HepG2 (cell line): ENCODE data around the gene SATB2. TPM values are rescaled to one million over a fixed set of nuclear protein-coding genes. Genes with fewer than 3 reads are reported as not detected.

ENCODE experiments used
- ATAC-seq: fragments of 200-7000 bp; cut with Tn5 transposase; 3 replicates; pipeline ENCODE4 v1.9.1; 2020; ENCODE audit warnings: mild to moderate bottlenecking, moderate library complexity
- BruUV-seq: library from RNA; stranded (reverse); fragments of 400-500 nt; replicated peaks from 2 replicates; lab custom pipeline; 2021; lab: Mats Ljungman, UMichigan
- CTCF ChIA-PET: fragments of 300-600 bp; formaldehyde crosslinking; extraction: SDS; loops from one replicate; lab custom pipeline; 2021; ENCODE audit warnings: low total read pairs, inconsistent platforms, low intra/inter-chr PET ratio; lab: Yijun Ruan, JAX
- POLR2A ChIA-PET: fragments of 350-600 bp; sonication (Branson Sonifier 250); formaldehyde crosslinking; loops from one replicate; lab custom pipeline; 2020; ENCODE audit warnings: antibody characterized with exemption, inconsistent platforms; lab: Yijun Ruan, JAX
- DNase-seq: peaks from one replicate; pipeline ENCODE4 v3.0.0-alpha.2; 2015; ENCODE audit warnings: low spot score
- FAIRE-seq: peaks from 3 replicates; lab custom pipeline; 2011; peaks lifted over from hg19 to GRCh38; lab: Jason Lieb, UNC
- H2AFZ ChIP-seq: one replicate; pipeline ENCODE4 v1.6.1; 2011; ENCODE audit warnings: low read length, inconsistent platforms
- H3K27ac ChIP-seq: fragments of 300-600 bp; 3 replicates; pipeline ENCODE4 v1.8.0; 2011; ENCODE audit warnings: mixed run types, mild to moderate bottlenecking, mixed read lengths, low read length, inconsistent platforms; ENCODE audit not compliant: insufficient read depth; ENCODE audit errors: extremely low read length
- H3K27me3 ChIP-seq, 2 experiments: fragments of 200-600 bp in 1 of 2; 2 replicates in 1 of 2; 3 replicates in 1 of 2; pipeline versions ENCODE4 v1.6.0 to v1.8.0; 2011; ENCODE audit warnings: low read length in 2 of 2, mild to moderate bottlenecking in 2 of 2, moderate library complexity in 2 of 2, inconsistent platforms in 1 of 2; ENCODE audit not compliant: insufficient read depth in 2 of 2, control insufficient read depth in 1 of 2
- H3K36me3 ChIP-seq, 2 experiments: fragments of 200-600 bp in 1 of 2; replicated peaks in 1 of 2; 2 replicates in 1 of 2; 3 replicates in 1 of 2; pipeline versions ENCODE4 v1.5.1 to v1.8.0; 2011; ENCODE audit warnings: low read length in 2 of 2, inconsistent platforms in 1 of 2; ENCODE audit not compliant: insufficient read depth in 2 of 2, control insufficient read depth in 1 of 2
- H3K4me1 ChIP-seq: 2 replicates; pipeline ENCODE4 v1.5.1; 2012; ENCODE audit warnings: low read length, inconsistent platforms; ENCODE audit not compliant: insufficient read depth
- H3K4me2 ChIP-seq: 2 replicates; pipeline ENCODE4 v1.6.0; 2011; ENCODE audit warnings: low read depth, low read length, inconsistent platforms
- H3K4me3 ChIP-seq, 3 experiments: fragments of 200-600 bp in 1 of 3; sonication (generic), shearing (Covaris generic) in 1 of 3; replicated peaks in 1 of 3; 2 replicates each; pipeline ENCODE4 v1.5.1; 2011 to 2016; ENCODE audit warnings: low read length in 3 of 3, inconsistent platforms in 2 of 3, low read depth in 2 of 3, mild to moderate bottlenecking in 2 of 3, control low read depth in 1 of 3, mixed read lengths in 1 of 3; ENCODE audit not compliant: insufficient read depth in 1 of 3
- H3K79me2 ChIP-seq: one replicate; pipeline ENCODE4 v1.6.1; 2011; ENCODE audit warnings: low read length, inconsistent platforms; ENCODE audit not compliant: insufficient read depth
- H3K9ac ChIP-seq: 2 replicates; pipeline ENCODE4 v1.6.0; 2011; ENCODE audit warnings: mild to moderate bottlenecking, low read depth, low read length, inconsistent platforms; ENCODE audit not compliant: insufficient read depth
- H3K9me3 ChIP-seq: 2 replicates; pipeline ENCODE4 v1.5.1; 2012; ENCODE audit warnings: mild to moderate bottlenecking, low read length
- H4K20me1 ChIP-seq: 2 replicates; pipeline ENCODE4 v1.6.0; 2011; ENCODE audit warnings: inconsistent platforms, mild to moderate bottlenecking, low read length, moderate library complexity; ENCODE audit not compliant: insufficient read depth
- ATF5 ChIP-seq: sonication (generic); formaldehyde crosslinking; IDR thresholded peaks from 2 replicates; pipeline ENCODE4 v1.4.0; 2020; ENCODE audit warnings: mild to moderate bottlenecking, low read depth, missing genetic modification reagents
- GZF1 ChIP-seq: sonication (generic); formaldehyde crosslinking; IDR thresholded peaks from 2 replicates; pipeline ENCODE4 v1.5.1; 2020; ENCODE audit warnings: mild to moderate bottlenecking, missing genetic modification reagents
- NAIF1 ChIP-seq: sonication (generic); formaldehyde crosslinking; IDR thresholded peaks from 2 replicates; pipeline ENCODE4 v1.5.0; 2020; ENCODE audit warnings: mild to moderate bottlenecking, missing genetic modification reagents, borderline replicate concordance
- TSC22D2 ChIP-seq: sonication (generic); formaldehyde crosslinking; IDR thresholded peaks from 2 replicates; pipeline ENCODE4 v1.5.1; 2020; ENCODE audit warnings: missing genetic modification reagents, mild to moderate bottlenecking, borderline replicate concordance
- ZFAT ChIP-seq: sonication (generic); formaldehyde crosslinking; conservative IDR thresholded peaks from 2 replicates; pipeline ENCODE4 v1.8.1; 2023; ENCODE audit warnings: missing genetic modification reagents, inconsistent platforms
- ZFP91 ChIP-seq: sonication (generic); formaldehyde crosslinking; IDR thresholded peaks from 2 replicates; pipeline ENCODE4 v1.9.0; 2022; ENCODE audit warnings: missing genetic modification reagents, mild to moderate bottlenecking, borderline replicate concordance
- ZKSCAN5 ChIP-seq: sonication (generic); formaldehyde crosslinking; IDR thresholded peaks from 2 replicates; pipeline ENCODE4 v1.5.1; 2020; ENCODE audit warnings: mild to moderate bottlenecking, missing genetic modification reagents
- ZNF773 ChIP-seq: sonication (generic); formaldehyde crosslinking; IDR thresholded peaks from 2 replicates; pipeline ENCODE4 v1.4.0; 2020; ENCODE audit warnings: missing genetic modification reagents, borderline replicate concordance
- ZNF775 ChIP-seq: sonication (generic); formaldehyde crosslinking; IDR thresholded peaks from 2 replicates; pipeline ENCODE4 v1.4.0; 2020; ENCODE audit warnings: missing genetic modification reagents, mild to moderate bottlenecking, moderate library complexity, borderline replicate concordance
- WGBS: methylation state at CpG from one replicate; pipeline ENCODE4 v1.1.6; 2017; ENCODE audit warnings: low lambda C conversion rate; 5-methylcytosine and 5-hydroxymethylcytosine counted together
- in situ Hi-C: cut with HindIII; loops from 2 replicates; pipeline ENCODE4 v1.10.0; 2017; ENCODE audit warnings: low pct_unique_long_range_greater_than_20kb; ENCODE audit not compliant: extremely low pct_ligation_motif_present
- intact Hi-C: fragments of 100-400 bp; cut with micrococcal nuclease; formaldehyde crosslinking; loops from one replicate; pipeline ENCODE4 v1.10.0; 2022; ENCODE audit not compliant: unreplicated experiment
- polyA plus RNA-seq, 8 experiments: library from polyadenylated mRNA; depleted of rRNA in 3 of 8; stranded (reverse) in 7 of 8; unstranded in 1 of 8; fragments of >200 nt; fragmentation: Illumina TruSeq in 4 of 8; extraction: Trizol in 4 of 8; gene quantifications; 2 replicates each; pipeline versions ENCODE4 v1.2.1 to v1.2.3, GENCODE V29; 2011 to 2016; ENCODE audit warnings: low read depth in 4 of 8, missing spikeins in 1 of 8, mixed read lengths in 1 of 8; ENCODE audit not compliant: insufficient read depth in 1 of 8
- total RNA-seq, 5 experiments: library from RNA; depleted of rRNA; stranded (reverse); fragments of >200 nt; fragmentation: Illumina TruSeq; extraction: Trizol; gene quantifications; 2 replicates each; pipeline ENCODE4 v1.2.3, GENCODE V29; 2016; ENCODE audit warnings: low read depth in 1 of 5
- TF ChIP-seq, protein P1 (sequence below): sonication (generic); formaldehyde crosslinking; conservative IDR thresholded peaks from 2 replicates; pipeline ENCODE4 v1.4.0; 2020; ENCODE audit warnings: missing genetic modification reagents

Gene SATB2
- total and polyA plus RNA-seq, 2 of the 13 experiments (the other 11 are each of a cell fraction or from before 2014, with no cell fraction given): 2.5 to 5.5 TPM

- H4K20me1 ChIP-seq: no peaks in the 10 kb centered on the region
- no peak overlapping the region for H2AFZ ChIP-seq
- no peaks in the 10 kb centered on the region for H3K79me2 ChIP-seq
- no peak overlapping the region for H3K4me2 ChIP-seq
- no peaks in the 10 kb centered on the region for H3K27me3 ChIP-seq
- H3K36me3 ChIP-seq: no peaks in the 10 kb centered on the region
- H3K27ac ChIP-seq: no peak overlapping the region
- ATAC-seq: no peak
- no peak for DNase-seq
- in situ Hi-C loops: no loop called here
- ChIA-PET POLR2A (no interaction called here), CTCF (no interaction called here)
- no peak for FAIRE-seq
- no TSS peak for BruUV-seq
- H3K9ac ChIP-seq: no peak overlapping the region
- WGBS: 57% methylated on average over 2 of the region's 2 CpGs
- TF ChIP-seq TSC22D2 (CRISPR knock-in tag) (no peak), GZF1 (no peak), ATF5 (CRISPR knock-in tag) (no peak), ZKSCAN5 (no peak), ZFP91 (no peak), NAIF1 (CRISPR knock-in tag) (no peak), ZNF773 (CRISPR knock-in tag) (no peak), ZNF775 (CRISPR knock-in tag) (no peak), ZFAT (CRISPR knock-in tag) (no peak)
- TF ChIP-seq, protein P1, sequence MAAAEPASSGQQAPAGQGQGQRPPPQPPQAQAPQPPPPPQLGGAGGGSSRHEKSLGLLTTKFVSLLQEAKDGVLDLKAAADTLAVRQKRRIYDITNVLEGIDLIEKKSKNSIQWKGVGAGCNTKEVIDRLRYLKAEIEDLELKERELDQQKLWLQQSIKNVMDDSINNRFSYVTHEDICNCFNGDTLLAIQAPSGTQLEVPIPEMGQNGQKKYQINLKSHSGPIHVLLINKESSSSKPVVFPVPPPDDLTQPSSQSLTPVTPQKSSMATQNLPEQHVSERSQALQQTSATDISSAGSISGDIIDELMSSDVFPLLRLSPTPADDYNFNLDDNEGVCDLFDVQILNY (CRISPR knock-in tag): no peak
- TF ChIP-seq, all 625 proteins: peak for 0
- Histone ChIP-seq H3K9me3 (no peaks in the 10 kb centered on the region), H3K4me1 (no peaks in the 10 kb centered on the region), H3K4me3 (no peak overlapping the region)
- intact Hi-C loops: no loop called here
These were observed 122.2 kb downstream of the SATB2 start for GRCh38 chr2:199335502-199335901.
